ENCODE results near the gene HSDL2. TPM values are rescaled to one million over a fixed set of nuclear protein-coding genes. Genes with fewer than 3 reads are reported as not detected.
A peak's percentile ranks its signal among the peaks of the same experiment; 100 is the strongest.
"Not testable (repeated sequence)": the region's sequence is repeated elsewhere in the genome, so short reads cannot be mapped to it uniquely, and the experiment has no call there.

Gene HSDL2
- total RNA-seq, result 43.8 TPM

- peak; percentile 63 for DNase-seq
Measured at GRCh38 chr9:112380102-112380824, at the start of gene HSDL2. Gene HSDL2 (plus strand): TSS chr9:112380108. CDS start chr9:112380164, 56 bp downstream.

GRCh38 chr9:112331674-112331952 is 48.3 kb upstream of the HSDL2 start:
- no peak for DNase-seq

- no peak for DNase-seq
Measured at GRCh38 chr9:112332214-112332613, 47.7 kb upstream of the HSDL2 start.

- no peak for DNase-seq
Measured at GRCh38 chr9:112332674-112332976, 47.3 kb upstream of the HSDL2 start.

GRCh38 chr9:112332977-112333638 is 46.8 kb upstream of the HSDL2 start, which contains the start of gene PTBP3:
Gene PTBP3 (minus strand): TSS chr9:112333619. CDS start chr9:112297865, 35,754 bp downstream.
- DNase-seq, result peak; percentile 18

- DNase-seq, result peak; percentile 97
Measured at GRCh38 chr9:112333639-112334431, 46.1 kb upstream of the HSDL2 start.

- peak; percentile 60 for DNase-seq
Measured at GRCh38 chr9:112334432-112334841, 45.5 kb upstream of the HSDL2 start.

- DNase-seq, result no peak
Measured at GRCh38 chr9:112337547-112337946, 42.4 kb upstream of the HSDL2 start.

- no peak for DNase-seq
Measured at GRCh38 chr9:112338561-112338960, 41.3 kb upstream of the HSDL2 start.

- DNase-seq, result no peak
Measured at GRCh38 chr9:112339886-112340285, 40.0 kb upstream of the HSDL2 start.

- no peak for DNase-seq
Measured at GRCh38 chr9:112341730-112342129, 38.2 kb upstream of the HSDL2 start.

GRCh38 chr9:112348257-112349007 is 31.5 kb upstream of the HSDL2 start:
- DNase-seq, result peak; percentile 23

- DNase-seq, result no peak
Measured at GRCh38 chr9:112349008-112349333, 30.9 kb upstream of the HSDL2 start.

GRCh38 chr9:112351184-112351583 is 28.7 kb upstream of the HSDL2 start:
- no peak for DNase-seq

GRCh38 chr9:112352209-112352608 is 27.7 kb upstream of the HSDL2 start:
- DNase-seq, result no peak

GRCh38 chr9:112354081-112354743 is 25.7 kb upstream of the HSDL2 start:
- DNase-seq, result no peak

GRCh38 chr9:112355427-112355897 is 24.4 kb upstream of the HSDL2 start:
- no peak for DNase-seq

GRCh38 chr9:112360047-112360804 is 19.7 kb upstream of the HSDL2 start:
- no peak for DNase-seq

GRCh38 chr9:112361601-112362000 is 18.3 kb upstream of the HSDL2 start:
- DNase-seq, result no peak

- no peak for DNase-seq
Measured at GRCh38 chr9:112364761-112365160, 15.1 kb upstream of the HSDL2 start.

- not testable (repeated sequence) for DNase-seq
Measured at GRCh38 chr9:112365257-112365656, 14.7 kb upstream of the HSDL2 start.
